NCI-H460 (cell line): ENCODE measurements around the gene UCP3. TPM values are rescaled to one million over a fixed set of nuclear protein-coding genes. Genes with fewer than 3 reads are reported as not detected.

Experiments used
- DNase-seq: peaks from one replicate; pipeline ENCODE4 v3.0.0-alpha.2; 2016; ENCODE audit warnings: low read depth; ENCODE audit errors: extremely low read depth
- total RNA-seq: library from RNA; depleted of rRNA; stranded (reverse); fragments of >200 nt; shearing (Covaris generic); gene quantifications from 2 replicates; pipeline ENCODE4 v1.2.3, GENCODE V29; 2014

UCP3 gene
- total RNA-seq, 1 experiment from 2014 or later: 0.07 TPM

DNA sequence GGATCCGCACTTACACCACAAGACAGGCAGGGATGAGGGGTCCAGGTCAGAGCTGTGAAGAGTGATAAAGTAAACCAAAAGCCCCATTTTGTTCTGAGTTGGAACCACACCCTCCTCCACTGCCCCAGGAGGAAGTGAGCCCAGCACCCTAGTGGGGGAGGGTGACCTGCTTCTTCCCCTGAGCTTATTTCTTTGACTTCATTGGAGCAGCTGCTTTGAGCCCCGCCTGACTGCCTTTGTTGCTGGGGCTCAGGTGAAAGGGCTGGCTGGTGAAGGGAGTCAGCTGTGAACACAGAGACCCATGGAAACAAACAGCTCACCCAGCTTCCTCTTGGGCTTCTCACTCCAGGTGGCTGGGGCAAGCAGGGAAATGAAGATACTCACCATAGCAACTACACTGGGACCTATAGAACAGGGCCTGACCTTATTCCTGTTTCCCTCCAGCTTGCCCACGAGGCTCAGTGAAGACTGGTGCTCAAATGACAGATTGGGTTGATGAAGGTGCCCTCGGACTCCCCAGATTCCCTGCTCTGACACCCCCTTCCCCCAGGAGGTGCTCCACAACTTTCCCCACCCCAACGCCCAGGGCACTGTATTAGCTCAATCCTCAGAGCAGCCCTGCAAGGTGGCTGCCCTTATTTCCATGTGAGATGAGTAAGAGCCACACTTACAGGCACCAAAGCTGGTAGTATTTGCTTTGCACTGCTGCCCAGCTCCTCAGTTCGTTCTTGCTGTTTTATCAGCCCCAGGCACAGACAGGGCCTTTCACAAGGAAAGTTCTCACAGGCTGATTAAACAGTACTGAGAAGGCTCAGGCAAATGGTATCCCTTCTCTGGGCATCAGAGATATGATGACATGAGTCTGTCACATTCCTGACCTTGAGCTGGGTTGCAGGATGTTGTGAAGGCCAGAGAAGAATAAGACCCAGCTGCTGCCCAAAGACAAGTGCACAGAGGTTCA, 28.6 kb downstream of the UCP3 start:
- DNase-seq: no peak

DNA sequence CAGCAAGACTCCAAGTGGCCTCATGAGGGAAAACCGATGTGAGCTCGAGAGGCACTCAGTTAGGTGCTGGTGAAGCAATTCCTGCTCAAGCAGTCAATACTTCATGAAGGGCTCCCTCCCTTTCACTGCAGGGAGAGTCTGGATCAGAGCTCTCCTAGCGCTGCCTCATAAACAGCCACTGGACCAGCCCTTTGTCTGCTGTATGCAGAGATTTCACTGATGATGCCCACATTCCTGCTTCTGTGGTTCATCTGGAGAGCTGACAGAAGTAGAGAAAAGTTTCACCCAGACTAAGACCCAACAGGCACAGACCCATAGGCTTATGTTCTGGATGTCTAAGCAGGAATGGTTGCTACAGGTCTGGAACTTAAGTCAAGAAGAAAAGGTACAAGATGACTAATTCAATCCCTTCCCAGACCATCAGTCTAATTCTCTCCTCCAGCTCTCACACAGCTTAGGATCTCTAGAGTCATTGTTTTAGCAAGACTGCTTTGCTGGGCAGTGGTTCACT, 30.3 kb downstream of the UCP3 start:
- DNase-seq: no peak

DNA sequence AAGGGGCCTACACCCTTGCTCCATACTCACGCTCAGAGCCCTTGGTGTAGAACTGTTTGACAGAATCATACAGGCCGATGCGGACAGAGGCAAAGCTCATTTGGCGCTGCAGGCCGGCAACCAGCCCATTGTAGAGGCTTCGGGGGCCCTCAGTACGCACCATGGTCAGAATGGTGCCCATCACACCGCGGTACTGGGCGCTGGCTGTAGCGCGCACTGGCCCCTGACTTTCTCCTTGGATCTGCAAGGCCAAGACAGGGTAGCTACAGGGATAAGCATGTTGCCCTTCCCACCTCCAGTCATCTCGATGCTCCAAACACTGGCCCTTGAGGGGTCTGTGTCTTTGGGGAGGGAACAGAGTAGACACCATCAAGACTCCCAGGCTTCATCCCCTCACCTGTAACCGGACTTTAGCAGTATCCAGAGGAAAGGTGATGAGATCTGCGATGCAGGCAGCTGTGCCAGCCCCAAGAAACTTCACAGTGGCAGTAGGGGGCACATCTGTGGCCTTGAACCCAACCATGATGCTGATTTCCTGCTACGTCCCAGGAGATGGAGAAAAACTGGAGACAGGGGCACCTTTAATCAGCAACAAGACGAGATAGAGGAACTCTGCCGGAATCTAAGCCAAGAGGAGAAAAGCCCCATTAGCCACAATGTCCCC, 30.9 kb downstream of the UCP3 start:
- no peak for DNase-seq

DNA sequence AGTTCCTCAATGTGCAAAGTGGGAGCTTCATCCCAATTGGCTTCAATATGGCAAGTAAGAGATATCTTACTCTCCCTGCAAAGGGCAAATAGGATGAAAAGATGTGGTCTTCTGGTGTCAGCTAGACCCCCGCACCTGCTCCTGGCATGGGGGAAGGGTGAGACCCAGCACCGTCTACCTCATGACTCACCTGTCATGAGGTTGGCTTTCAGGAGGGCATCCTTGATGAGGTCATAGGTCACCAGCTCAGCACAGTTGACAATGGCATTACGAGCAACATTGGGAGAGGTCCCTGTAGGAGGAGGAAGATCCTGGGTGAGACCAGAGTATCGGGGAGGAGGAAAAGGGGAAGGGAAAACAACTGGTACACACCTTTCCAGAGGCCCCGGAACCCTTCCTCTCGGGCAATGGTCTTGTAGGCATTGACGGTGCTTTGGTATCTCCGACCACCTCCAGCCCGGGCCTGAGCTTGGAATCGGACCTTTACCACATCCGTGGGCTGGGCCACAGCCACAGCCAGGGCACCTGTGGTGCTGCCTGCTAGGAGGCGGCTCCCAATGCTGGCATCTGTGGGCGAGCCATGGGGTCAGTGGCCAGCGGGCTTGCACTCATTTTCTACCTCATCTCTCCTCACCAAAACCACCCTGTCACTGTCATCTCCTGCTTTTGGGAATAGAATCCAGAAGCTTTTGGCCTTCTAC, 32.3 kb downstream of the UCP3 start:
- DNase-seq: no peak

DNA sequence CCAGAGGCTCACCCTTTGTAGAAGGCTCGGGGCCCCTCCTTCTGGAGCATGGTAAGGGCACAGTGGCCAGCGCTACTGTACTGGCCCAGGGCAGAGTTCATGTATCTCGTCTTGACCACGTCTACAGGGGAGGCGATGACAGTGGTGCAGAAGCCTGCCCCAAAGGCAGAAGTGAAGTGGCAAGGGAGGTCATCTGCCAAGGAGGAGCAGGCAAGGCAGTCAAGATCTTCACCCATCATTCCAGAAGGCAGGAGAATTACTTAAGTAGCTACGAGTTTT, 33.5 kb downstream of the UCP3 start:
- DNase-seq: no peak

DNA sequence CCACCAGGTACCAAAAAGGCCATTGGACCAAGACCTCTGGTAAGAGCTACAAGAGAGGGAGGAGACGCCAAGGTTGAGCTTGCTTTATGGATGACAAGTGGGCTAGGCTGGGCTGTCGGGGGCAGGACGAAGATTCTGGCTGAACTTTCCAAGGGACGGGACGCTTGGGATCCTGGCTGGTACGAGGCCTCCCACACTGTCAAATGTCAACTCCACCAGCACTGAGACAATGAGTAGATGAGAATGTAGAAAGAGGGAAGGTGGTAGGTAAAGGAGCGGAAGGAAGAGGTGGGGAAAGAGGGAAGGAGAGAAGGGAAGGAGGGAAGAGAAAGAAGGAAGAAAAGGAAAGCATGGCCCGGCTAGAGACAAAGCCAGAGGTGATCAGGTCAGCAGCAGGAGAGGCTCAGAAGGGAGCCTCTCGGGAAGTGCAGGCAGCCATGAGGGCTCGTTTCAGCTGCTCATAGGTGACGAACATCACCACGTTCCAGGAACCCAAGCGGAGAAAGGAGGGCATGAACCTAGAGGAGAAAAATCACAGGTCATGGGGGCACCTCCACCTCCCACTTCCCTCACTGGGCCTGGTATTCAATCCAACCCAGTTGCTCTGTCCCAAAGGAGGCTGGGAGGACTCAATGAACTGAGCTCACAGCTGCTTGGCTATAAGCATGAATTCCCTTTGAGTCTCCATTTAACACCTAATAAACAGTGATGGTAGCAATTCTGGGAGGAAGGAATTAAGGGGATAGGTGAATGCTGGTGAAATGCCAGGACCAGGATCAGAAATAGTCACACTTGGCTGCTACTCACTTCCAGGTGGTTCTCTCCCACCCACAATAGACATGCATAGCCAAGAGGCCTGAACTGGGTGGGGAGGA, 34.0 kb downstream of the UCP3 start:
- no peak for DNase-seq

DNA sequence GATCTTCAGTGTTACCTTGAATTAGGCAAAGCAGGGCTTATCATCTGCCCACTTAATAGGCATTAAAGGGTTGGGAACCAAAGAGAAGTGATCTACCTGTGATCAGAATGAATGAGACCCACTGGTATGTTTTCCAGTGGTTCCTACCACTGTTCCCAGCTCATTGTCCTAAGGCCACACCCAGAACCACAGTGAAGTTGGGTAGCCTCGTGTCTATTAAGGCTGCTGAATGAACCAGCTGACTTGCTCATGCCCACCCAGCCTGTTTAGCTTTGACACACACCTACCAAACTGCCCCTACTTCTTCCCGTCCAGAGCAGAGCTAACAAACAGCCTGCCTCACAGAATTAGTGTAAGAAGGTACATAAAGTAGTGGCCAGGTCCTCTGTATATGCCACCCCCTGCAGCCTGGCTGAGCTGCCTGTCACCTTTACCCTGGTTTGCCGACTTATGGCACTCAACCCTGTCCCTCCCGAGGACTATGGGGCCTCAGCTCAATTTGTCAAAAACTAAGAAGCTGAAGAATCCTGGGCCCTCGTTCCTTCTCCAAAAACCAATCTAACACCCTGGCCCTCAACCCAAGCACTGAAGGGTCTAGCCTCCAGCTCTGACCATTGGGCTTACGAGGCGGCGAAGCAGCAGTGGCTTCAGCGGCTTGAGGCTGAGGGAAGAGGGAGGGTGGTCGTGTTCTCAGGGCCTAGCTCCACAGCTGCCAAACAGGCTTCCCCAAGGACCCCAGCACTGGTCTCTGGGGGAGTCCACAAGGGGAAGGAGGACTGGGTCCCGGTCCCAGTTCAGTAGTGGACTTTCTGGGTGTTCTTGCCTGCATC, 36.0 kb downstream of the UCP3 start:
- DNase-seq: no peak

DNA sequence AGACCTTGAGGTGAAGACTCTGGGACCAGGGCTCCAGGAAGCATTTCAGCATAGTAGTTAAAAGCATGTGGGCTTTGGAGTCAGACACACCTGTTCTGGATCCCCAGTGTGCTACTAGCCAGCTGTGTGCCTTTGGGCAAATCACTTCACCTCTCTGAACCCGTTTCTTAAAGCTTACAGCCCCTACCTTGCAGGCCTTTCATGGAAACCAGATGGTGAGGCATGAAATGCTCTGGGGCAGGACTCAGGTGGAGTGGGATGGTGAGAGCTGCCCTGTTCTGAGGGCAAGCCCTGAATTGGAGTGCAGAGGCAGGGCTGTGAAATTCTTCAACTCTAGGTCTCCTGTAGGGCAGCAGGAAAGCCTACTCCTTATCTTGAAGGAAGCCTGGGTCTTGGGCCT, 36.7 kb downstream of the UCP3 start:
- DNase-seq: no peak

DNA sequence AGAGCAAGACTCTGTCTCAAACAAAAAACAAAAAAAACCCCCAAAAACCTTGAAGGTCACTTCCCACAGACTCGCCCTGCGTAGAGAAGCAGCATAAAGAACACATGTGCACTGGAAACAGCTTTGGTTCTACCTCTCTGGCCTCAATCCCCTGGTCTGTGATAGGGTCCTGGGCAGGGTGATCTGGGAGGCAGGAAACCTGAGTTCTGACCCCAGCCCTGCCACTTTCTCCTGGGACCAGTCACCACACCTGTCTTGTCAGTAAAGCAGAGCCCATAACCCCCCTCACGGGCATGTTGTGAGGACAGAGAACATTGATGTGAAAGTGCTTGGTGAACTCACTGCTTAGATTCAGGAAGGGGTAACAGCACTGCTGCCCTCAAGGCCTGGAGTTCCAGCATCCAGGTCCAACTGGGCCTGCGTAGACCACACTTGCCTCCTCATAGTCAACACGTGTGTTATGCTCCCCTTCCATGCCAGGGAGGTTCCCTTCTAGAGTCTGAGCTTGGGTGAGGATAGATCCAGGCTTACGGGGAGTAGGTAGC, 37.6 kb downstream of the UCP3 start:
- DNase-seq: no peak

DNA sequence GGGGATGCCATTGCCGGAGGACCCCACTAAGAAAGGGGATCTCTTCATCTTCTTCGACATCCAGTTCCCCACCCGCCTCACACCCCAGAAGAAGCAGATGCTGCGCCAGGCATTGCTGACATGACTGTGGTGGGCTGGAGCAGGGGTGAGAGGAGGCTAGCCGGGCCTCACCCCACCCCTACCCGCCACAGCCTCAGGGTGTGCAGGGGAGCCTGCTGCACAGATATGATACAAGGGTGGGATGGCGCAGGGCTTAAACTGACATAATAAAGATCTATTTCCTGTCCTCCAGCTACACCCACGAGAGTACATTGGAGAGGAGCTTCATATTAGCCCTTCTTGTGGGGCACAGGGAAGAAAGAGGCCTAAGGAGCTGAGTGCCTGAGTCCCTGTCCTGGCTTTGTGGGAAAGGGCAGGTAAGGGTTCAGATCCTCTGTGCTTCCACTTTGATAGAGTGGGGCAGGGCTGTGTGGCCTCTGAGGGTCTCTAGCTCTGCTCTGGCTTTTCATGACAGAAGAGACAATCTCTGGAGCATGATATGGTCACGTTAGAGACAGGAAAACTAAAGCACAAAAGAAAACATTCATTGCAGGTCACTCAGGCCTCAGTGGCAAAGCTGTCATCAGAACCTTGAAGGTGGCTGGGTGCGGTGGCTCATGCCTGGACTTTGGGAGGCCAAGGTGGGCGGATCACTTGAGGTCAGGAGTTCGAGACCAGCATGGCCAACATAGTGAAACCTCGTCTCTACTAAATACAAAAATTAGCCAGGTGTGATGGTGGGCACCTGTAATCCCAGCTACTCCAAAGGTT, 38.7 kb downstream of the UCP3 start:
- no peak for DNase-seq

DNA sequence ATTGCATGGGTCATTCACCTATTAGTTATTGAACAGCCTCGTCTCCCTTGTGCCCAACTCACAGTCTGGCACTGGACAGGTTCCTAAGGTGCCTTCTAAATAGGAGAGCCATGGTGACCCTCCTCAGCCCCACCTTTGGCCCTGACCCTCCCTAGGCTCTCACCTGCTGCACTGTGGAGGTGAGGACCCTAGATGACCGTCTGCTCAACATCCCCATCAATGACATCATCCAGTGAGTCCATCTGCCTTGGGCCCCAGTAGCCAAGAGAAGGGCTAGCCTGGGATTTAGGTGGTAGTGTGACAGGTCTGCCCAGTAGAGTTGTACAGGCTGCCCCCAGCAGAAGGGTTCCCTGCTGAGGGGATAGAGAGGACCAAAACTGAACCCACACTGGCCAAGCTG, 39.8 kb downstream of the UCP3 start:
- no peak for DNase-seq

DNA sequence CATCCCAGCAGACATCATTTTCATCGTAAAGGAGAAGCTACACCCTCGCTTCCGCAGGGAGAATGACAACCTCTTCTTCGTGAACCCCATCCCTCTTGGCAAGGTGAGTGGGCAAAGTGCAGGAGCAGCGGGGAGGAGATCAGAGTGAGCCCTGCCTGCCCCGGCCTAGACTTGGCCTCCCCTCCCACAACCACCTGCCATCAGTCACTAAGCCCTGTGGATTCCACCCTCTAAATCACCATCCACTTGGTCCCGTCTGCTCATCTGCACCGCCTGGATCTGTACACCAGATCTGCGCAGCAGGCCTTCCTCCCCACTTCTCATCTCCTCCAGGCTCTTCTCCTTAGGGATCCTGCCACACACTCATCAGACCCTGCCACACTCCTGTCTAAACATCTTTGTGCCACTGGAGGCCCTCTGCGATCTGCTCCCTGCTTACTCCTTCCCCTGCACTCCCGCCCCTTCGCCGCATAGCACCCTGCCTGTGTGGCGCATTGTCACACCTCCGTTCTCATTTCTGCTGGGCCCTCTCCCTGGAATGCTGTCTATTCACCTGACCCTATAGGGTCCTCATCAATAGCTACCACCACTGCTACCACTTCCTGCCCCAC, 40.4 kb downstream of the UCP3 start:
- DNase-seq: no peak

DNA sequence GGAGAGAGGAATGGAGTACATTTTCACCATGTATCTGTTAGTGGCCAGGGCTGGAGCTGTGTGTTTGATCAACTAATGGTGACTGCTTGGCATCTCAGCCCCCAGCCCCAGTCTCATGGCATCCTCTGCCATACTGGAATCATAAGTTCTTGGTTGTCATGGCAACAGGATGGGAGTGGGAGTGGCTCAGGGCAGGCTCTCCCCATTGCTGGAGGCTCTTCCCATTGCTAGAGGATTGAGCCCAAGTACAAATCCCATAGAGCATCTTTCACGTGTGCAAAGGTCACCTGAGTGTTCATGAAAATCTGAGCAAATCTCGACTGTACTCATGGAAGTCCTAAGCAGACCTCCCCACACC, 43.1 kb downstream of the UCP3 start:
- DNase-seq: no peak

DNA sequence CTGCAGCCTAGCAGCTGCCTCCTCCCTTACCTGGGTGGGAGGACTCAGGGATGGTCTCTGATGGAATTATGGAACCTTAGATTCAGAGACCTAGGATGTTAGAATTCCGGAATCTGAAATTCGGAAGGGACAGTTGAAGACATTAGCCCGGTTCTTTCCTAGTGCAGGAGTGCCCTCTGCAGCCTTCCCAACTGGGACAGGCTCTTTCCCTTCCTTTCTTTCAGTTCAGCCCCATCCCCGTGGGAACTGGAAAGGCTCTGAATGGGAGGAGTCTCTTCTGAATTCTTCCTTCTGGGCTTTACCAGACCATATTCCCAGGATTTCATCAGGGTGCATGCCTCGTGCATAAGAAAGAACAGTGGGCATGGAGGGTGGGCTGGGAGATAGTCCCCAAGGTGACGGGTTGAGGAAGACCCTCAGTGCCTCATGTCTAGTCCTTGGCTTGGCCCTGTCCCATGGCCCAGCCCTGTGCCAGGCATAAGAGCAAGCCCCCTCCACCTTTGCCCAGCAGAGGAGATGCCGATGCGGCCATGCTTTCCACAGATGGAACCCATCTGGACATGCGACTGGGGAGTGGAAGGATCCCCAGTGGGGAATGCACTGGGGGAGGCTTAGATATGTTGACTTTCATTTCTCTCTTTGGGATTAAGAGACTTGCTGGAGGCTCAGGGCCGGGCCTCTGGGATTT, 43.7 kb downstream of the UCP3 start:
- DNase-seq: no peak

DNA sequence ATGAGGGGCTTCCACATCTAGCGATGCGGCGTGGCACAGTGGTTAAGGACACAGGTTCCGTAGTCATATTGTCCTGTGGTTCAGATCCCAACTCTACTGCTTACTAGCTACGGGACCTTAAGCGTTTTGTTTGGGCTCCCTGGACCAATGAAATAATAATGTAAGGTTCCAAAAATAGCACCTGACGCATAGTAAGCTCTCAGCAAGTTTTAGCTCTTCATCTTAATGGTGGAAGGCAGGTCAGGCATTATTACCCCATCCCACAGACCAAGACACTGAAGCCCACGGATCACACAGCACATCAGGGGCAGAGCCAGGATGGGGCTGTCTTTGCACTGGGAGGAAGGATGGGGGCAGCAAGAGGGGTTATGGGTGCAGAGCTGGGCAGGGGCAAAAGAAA, 45.0 kb downstream of the UCP3 start:
- DNase-seq: no peak

DNA sequence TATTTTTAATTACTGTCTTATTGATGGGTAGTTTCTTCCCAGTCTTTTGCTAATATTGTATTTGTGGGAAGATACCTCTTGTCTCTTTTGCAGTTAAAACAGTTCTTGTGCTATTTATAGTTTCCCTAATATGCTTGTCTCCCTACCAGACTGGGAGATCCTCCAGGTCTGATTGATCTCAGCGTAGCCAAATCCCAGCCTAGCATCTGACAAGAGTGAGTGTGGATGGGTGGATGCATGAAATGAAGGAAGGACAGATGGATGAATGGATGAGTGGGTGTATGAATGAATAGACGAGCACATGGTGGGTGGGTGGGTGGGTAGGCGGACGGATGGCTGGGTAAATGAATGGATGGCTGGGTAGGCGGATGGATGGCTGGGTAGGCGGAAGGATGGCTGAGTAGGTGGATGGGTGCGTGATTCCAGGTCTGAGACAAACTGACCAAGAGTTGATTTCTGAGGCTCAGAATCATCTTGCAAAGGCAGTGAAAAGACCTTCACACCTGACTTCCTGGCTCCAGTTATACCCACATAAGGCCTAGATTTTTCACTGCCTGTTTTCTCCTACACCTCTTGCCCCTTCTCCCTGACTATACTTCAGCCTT, 46.7 kb downstream of the UCP3 start:
- DNase-seq: no peak

DNA sequence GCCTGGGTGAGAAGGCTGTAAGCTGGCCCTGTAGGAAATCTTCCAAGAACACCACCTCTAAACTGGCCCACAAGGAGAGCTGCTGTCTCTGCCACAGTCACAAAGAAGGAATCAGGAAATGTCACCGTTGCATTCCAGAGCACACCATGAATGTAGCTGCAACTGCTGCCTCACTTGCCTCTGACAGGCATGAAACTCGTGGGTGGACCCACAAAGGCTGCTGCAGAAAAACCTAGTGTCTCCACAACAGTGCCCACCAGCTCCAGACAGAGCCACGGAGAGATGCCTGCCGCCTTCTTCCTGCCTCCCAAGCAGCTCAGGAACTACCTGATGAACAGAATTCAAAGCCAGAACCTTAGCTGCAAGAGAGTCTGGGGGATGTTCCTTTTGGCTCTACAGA, 47.6 kb downstream of the UCP3 start:
- DNase-seq: no peak
